Measurements from ENCODE around the gene PTPRD. TPM values are rescaled to one million over a fixed set of nuclear protein-coding genes. Genes with fewer than 3 reads are reported as not detected.
A peak's percentile ranks its signal among the peaks of the same experiment; 100 is the strongest.

The PTPRD gene
- total RNA-seq, 1 donor from 2014 or later = 532 TPM

- H3K36me3 Mint-ChIP-seq (ENCODE audit: unreplicated experiment) = no peaks in the 10 kb centered on the region
- H3K4me1 Mint-ChIP-seq (ENCODE audit: low read depth, unreplicated experiment) = peaks cover 33% of the 10 kb centered on the region
- peak overlapping the region; percentile 71 for H3K27ac Mint-ChIP-seq (ENCODE audit: unreplicated experiment)
- H3K27me3 Mint-ChIP-seq (ENCODE audit: unreplicated experiment) = no peaks in the 10 kb centered on the region
- no peak for TF ChIP-seq CTCF (IDR thresholded peaks at IDR 0.05; ENCODE audit: partially characterized antibody, unreplicated experiment)
- DNase-seq = peak; percentile 31
- no peaks in the 10 kb centered on the region for H3K9me3 Mint-ChIP-seq (ENCODE audit: unreplicated experiment)
- H3K4me3 Mint-ChIP-seq (ENCODE audit: unreplicated experiment) = peak overlapping the region; percentile 47
Measured at GRCh38 chr9:8652255-8652654, 1960.5 kb downstream of the PTPRD start.

DNA sequence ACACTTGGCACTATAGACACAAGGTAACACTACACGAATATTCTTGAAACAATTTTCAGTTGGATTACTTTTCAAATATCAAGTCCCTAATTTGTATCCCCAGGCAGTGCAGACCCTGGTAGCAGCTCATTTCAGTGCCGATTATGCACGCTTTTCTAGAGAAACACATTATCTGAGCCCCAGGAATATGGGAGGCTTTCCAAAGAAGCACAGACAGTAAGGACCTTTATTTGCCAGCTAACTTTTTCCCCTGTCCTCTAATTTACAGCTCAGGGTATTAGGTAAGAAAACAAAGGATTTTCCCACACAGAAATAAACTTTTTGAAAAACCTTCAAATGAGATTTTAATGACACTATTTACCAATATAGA is 1961.0 kb downstream of the PTPRD start:
- H3K4me1 Mint-ChIP-seq (ENCODE audit: low read depth, unreplicated experiment) = peaks cover 33% of the 10 kb centered on the region
- H3K27me3 Mint-ChIP-seq (ENCODE audit: unreplicated experiment) = no peaks in the 10 kb centered on the region
- DNase-seq = no peak
- no peak for TF ChIP-seq CTCF (IDR thresholded peaks at IDR 0.05; ENCODE audit: partially characterized antibody, unreplicated experiment)
- H3K27ac Mint-ChIP-seq (ENCODE audit: unreplicated experiment) = peak overlapping the region; percentile 71
- no peaks in the 10 kb centered on the region for H3K9me3 Mint-ChIP-seq (ENCODE audit: unreplicated experiment)
- no peaks in the 10 kb centered on the region for H3K36me3 Mint-ChIP-seq (ENCODE audit: unreplicated experiment)
- peak overlapping the region; percentile 47 for H3K4me3 Mint-ChIP-seq (ENCODE audit: unreplicated experiment)

GRCh38 chr9:8651070-8651845 is 1961.5 kb downstream of the PTPRD start:
- Mint-ChIP-seq H3K4me1 (ENCODE audit: low read depth, unreplicated experiment) (peaks cover 33% of the 10 kb centered on the region), H3K9me3 (ENCODE audit: unreplicated experiment) (no peaks in the 10 kb centered on the region), H3K4me3 (ENCODE audit: unreplicated experiment) (peak overlapping the region; percentile 47), H3K36me3 (ENCODE audit: unreplicated experiment) (no peaks in the 10 kb centered on the region), H3K27ac (ENCODE audit: unreplicated experiment) (peak overlapping the region; percentile 71), H3K27me3 (ENCODE audit: unreplicated experiment) (no peaks in the 10 kb centered on the region)
- TF ChIP-seq CTCF (IDR thresholded peaks at IDR 0.05; ENCODE audit: partially characterized antibody, unreplicated experiment) = no peak
- DNase-seq = no peak

GRCh38 chr9:8649807-8650206 is 1963.0 kb downstream of the PTPRD start:
- Mint-ChIP-seq H3K27me3 (ENCODE audit: unreplicated experiment) (no peaks in the 10 kb centered on the region), H3K27ac (ENCODE audit: unreplicated experiment) (no peak overlapping the region), H3K36me3 (ENCODE audit: unreplicated experiment) (no peaks in the 10 kb centered on the region), H3K4me3 (ENCODE audit: unreplicated experiment) (no peak overlapping the region), H3K9me3 (ENCODE audit: unreplicated experiment) (peaks cover 2% of the 10 kb centered on the region), H3K4me1 (ENCODE audit: low read depth, unreplicated experiment) (peaks cover 33% of the 10 kb centered on the region)
- TF ChIP-seq CTCF (IDR thresholded peaks at IDR 0.05; ENCODE audit: partially characterized antibody, unreplicated experiment) = no peak
- DNase-seq = no peak

DNA sequence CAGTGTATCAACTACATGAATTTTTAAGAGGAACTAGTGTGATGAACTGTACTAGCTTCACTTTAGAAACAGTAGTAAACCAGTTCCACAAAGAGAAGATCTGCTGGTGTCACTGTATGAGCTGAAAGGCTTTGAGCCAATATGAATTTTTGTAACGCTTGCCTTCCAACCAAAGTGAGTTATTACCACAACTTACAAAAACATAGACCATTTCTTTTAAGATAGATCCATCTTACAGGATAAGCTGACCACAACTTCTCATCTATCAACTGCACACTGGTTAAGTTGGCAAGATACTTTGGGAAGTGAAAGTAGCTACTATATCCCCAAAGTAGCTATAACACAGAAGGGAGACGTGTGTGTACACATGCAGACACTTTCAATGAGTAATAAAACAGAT is 1963.6 kb downstream of the PTPRD start:
- peaks cover 4% of the 10 kb centered on the region for H3K9me3 Mint-ChIP-seq (ENCODE audit: unreplicated experiment)
- no peak overlapping the region for H3K4me3 Mint-ChIP-seq (ENCODE audit: unreplicated experiment)
- no peak overlapping the region for H3K27ac Mint-ChIP-seq (ENCODE audit: unreplicated experiment)
- H3K36me3 Mint-ChIP-seq (ENCODE audit: unreplicated experiment) = no peaks in the 10 kb centered on the region
- no peak for TF ChIP-seq CTCF (IDR thresholded peaks at IDR 0.05; ENCODE audit: partially characterized antibody, unreplicated experiment)
- H3K27me3 Mint-ChIP-seq (ENCODE audit: unreplicated experiment) = no peaks in the 10 kb centered on the region
- peaks cover 32% of the 10 kb centered on the region for H3K4me1 Mint-ChIP-seq (ENCODE audit: low read depth, unreplicated experiment)
- DNase-seq = no peak
